LNCaP clone FGC (cell line): ENCODE results near the gene LACRT.
A peak's percentile ranks its signal among the peaks of the same experiment; 100 is the strongest.

ENCODE experiments used
- DNase-seq: peaks from one replicate; pipeline ENCODE4 v3.0.0-alpha.2; 2011; ENCODE audit warnings: low read depth
- H3K4me3 ChIP-seq: 2 replicates; pipeline ENCODE4 v1.5.1; 2011; ENCODE audit warnings: mild to moderate bottlenecking, low read depth, low read length, control low read depth
- TF ChIP-seq, protein P1 (sequence below): IDR thresholded peaks from 2 replicates; pipeline ENCODE4 v1.5.1; 2012; ENCODE audit warnings: mild to moderate bottlenecking; ENCODE audit not compliant: control insufficient read depth, insufficient read depth; ENCODE audit errors: extremely low read depth

The LACRT gene

GRCh38 chr12:54625598-54625997, 9.1 kb downstream of the LACRT start:
- TF ChIP-seq, protein P1, sequence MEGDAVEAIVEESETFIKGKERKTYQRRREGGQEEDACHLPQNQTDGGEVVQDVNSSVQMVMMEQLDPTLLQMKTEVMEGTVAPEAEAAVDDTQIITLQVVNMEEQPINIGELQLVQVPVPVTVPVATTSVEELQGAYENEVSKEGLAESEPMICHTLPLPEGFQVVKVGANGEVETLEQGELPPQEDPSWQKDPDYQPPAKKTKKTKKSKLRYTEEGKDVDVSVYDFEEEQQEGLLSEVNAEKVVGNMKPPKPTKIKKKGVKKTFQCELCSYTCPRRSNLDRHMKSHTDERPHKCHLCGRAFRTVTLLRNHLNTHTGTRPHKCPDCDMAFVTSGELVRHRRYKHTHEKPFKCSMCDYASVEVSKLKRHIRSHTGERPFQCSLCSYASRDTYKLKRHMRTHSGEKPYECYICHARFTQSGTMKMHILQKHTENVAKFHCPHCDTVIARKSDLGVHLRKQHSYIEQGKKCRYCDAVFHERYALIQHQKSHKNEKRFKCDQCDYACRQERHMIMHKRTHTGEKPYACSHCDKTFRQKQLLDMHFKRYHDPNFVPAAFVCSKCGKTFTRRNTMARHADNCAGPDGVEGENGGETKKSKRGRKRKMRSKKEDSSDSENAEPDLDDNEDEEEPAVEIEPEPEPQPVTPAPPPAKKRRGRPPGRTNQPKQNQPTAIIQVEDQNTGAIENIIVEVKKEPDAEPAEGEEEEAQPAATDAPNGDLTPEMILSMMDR: no peak
- DNase-seq: no peak
- no peak overlapping the region for H3K4me3 ChIP-seq

DNA sequence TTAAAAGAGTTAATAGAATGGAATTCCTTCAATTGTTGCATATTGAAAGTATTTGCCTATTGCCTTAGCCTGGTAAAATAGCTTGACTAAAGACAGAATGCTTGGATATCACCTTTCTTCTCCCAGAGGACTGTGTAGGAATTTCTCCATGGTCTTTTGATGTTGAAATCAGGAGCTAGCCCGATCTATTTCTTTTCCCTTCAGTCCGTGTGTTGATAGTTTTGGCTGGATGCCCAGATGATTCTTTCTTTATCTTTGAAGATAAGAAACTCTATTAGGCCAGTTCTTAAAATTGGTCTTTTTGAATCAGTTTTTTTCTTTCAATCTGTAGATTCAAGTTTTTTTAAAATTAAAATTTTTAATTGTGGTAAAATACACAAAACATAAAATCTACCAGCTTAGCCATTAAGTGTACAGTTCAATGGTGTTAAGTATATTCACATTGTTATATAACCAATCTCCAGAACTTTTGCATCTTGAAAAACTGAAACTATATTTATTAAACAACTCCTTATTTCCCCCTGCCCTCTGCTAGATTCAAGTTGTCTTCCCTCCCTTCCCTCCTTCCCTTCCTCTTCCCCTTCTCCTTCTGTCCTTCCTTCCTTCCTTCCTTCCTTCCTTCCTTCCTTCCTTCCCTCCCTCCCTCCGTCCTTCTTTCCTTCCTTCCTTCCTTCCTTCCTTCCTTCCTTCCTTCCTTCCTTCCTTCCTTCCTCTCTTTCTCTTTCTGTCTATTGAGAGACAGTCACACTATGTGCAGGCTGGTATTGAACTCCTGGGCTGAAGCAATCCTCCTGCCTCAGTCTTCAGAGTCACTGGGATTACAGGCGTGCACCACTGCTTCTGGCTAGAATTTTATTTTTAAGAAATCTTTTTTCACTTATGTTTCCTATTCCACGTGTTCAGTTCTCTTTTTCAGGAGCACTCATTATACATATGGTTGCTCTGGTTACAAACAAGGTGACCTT, 10.1 kb downstream of the LACRT start:
- DNase-seq: peak; percentile 26
- no peak overlapping the region for H3K4me3 ChIP-seq
- TF ChIP-seq, protein P1: no peak

DNA sequence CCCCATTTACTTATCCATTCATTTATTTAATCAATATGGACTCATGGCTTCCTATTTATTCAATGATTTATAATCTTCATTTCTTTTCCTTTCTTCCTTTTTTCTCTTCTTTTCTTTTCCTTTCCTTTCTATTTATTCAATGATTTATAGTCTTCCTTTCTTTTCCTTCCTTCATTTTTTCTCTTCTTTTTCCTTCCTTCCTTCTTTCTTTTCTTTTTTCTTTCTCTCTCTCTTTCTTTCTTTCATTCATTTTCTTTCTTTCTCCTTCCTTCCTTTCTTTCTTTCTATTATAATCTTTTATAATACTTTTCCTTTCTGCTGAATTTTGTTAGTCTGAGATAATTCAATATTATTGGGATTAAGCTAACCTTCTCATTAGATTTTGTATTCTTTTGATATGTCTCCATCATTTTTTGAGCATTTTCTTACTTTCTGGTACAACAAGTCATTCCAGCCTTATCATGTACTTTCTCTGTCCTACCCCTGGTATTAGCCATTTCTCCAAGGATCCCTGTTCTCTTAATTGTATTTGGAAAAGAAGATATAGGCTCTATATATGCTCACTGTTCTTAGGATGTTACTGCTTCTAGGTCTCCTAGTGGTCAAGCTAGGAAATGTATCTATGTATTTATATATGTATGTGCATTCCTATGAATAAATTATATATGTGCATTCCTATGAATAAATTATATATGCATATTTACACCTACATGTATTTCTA, 12.1 kb downstream of the LACRT start:
- TF ChIP-seq, protein P1: peak; percentile 30; the same call in 1 of the 2 replicates
- DNase-seq: no peak
- H3K4me3 ChIP-seq: no peak overlapping the region

DNA sequence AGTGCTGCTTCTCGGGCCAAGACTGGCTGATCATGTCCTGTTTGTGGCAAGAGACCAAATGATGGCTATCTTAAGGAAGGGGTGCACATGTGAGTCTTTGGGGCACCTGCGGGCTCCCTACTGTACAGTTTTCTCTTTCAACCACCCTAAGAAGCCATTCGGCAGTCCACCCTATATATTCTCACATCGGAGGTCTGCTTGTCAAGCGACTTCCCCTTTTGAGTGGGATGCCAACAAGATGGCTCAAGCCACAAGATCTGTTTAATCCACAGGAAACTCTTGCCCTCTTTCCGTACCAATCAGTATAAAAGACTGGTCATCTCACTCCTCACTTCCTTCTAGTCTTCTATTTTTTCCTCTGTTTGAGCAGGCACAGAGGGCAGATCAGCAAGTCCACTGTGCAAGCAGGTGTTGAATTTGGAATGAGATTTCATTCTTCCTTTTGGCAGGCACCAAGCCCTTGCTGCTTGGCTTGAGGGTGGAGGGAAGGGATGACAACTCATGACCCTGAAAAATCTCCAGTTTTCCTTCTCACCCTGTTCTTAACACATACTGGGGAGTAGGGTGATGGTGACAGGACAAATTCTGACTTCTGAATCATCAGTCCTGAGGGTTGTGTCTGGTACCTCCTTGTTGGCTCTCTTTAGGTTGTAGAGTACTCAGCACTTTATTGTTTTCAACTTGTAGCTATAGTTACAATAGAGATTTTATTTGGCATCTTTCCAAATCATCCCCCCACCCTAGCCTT, 17.6 kb downstream of the LACRT start:
- DNase-seq: peak; percentile 45
- H3K4me3 ChIP-seq: no peak overlapping the region
- TF ChIP-seq, protein P1: no peak

DNA sequence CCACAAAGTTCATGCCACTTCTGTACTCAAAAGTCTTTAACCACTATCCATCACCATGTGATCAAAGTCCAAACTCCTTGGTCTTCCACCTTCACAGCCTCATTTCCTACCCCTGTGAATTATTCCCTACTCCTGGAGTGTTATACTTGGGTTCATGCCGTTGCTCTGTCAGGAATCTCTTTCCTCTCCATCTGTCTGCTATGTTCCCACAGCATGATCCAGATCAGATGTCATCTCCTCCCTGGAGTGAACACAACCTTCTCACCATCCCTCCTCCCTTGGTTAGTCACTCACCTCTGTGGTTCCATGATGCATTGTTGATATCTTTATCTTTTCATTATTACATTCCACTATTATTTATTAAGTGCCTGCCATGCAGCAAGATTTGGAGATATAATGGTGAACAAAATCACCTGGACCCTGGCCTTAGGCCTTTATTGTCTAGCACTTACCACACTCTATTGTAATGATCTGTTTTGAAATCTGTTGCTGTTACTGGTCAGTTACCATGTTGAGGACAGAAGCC, 22.4 kb downstream of the LACRT start:
- no peak overlapping the region for H3K4me3 ChIP-seq
- TF ChIP-seq, protein P1: no peak
- no peak for DNase-seq

DNA sequence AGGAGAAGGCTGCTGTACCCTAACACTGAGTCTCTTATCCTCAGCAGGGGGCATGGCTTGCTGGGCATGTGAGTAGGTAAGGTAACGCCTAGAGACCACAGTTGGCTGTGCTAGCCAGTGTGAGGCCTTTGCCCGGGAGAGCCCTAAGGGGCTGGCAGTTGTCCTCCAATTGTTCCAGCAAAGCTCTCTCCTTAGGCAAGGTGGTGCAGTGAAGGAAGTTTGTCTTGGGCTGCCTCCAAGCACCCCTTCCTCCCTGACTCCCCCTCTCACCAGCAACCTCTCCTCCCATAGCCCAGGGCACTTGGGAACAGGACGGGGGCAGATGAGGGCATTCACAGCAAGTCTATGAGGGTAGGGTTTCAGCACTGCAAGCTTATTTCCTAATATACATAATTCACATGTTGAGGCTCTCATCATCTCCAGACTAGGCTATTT, 23.0 kb downstream of the LACRT start:
- no peak for DNase-seq
- H3K4me3 ChIP-seq: no peak overlapping the region
- TF ChIP-seq, protein P1: no peak
